Measurements from ENCODE around the gene TEAD3.
"Not testable (repeated sequence)": the region's sequence is repeated elsewhere in the genome, so short reads cannot be mapped to it uniquely, and the experiment has no call there.

TEAD3 gene

DNA sequence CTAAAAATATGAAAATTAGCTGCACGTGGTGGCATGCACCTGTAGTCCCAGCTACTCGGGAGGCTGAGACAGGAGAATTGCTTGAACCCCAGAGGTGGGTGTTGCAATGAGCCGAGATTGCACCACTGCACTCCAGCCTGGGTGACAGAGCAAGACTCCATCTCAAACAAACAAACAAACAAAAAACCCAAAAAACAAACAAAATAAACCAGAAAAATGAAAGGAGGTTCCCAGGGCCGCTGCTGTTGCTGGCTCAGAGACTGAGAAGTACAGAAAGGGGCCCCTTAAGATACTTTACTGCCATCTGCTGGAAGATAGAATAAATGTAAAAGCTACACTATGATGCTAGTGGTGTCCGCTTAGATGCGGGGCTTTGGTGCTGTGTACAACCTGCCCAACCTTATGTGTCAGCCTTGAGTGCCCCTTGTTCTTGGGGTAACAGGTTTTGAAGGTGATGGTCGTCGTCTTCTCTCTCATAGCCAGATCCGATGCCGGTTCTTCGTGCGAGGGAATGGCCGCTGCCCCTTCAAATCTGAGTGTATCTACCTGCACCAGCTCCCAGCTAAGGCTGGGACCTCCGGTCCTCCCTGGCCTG is 47.5 kb downstream of the TEAD3 start:
- intact Hi-C loops (cut with micrococcal nuclease), result loop anchor here (1.0 kb wide), 2 partner anchors 107 to 152 kb away; partner anchors contain the start of genes DEF6 and PPARD
- H3K9me3 Mint-ChIP-seq, result no peaks in the 10 kb centered on the region
- no peaks in the 10 kb centered on the region for H3K36me3 Mint-ChIP-seq (ENCODE audit: low read depth)
- H3K27me3 Mint-ChIP-seq, result peaks cover 28% of the 10 kb centered on the region
- H3K4me3 Mint-ChIP-seq, result no peak overlapping the region
- H3K27ac Mint-ChIP-seq, result no peak overlapping the region
- peaks cover 51% of the 10 kb centered on the region for H3K4me1 Mint-ChIP-seq (ENCODE audit: low read depth)

GRCh38 chr6:35448191-35448590 is 48.7 kb downstream of the TEAD3 start:
- H3K9me3 Mint-ChIP-seq, result no peaks in the 10 kb centered on the region
- H3K27me3 Mint-ChIP-seq, result peaks cover 29% of the 10 kb centered on the region
- H3K36me3 Mint-ChIP-seq (ENCODE audit: low read depth), result no peaks in the 10 kb centered on the region
- intact Hi-C loops (cut with micrococcal nuclease), result no loop called here
- no peak overlapping the region for H3K27ac Mint-ChIP-seq
- peaks cover 39% of the 10 kb centered on the region for H3K4me1 Mint-ChIP-seq (ENCODE audit: low read depth)
- no peak overlapping the region for H3K4me3 Mint-ChIP-seq

- Mint-ChIP-seq H3K36me3 (ENCODE audit: low read depth) (no peaks in the 10 kb centered on the region), H3K4me1 (ENCODE audit: low read depth) (peaks cover 21% of the 10 kb centered on the region), H3K4me3 (no peak overlapping the region), H3K27me3 (peaks cover 25% of the 10 kb centered on the region), H3K9me3 (no peaks in the 10 kb centered on the region), H3K27ac (no peak overlapping the region)
- intact Hi-C loops (cut with micrococcal nuclease), result no loop called here
These were observed 51.2 kb downstream of the TEAD3 start for GRCh38 chr6:35445691-35446090.

DNA sequence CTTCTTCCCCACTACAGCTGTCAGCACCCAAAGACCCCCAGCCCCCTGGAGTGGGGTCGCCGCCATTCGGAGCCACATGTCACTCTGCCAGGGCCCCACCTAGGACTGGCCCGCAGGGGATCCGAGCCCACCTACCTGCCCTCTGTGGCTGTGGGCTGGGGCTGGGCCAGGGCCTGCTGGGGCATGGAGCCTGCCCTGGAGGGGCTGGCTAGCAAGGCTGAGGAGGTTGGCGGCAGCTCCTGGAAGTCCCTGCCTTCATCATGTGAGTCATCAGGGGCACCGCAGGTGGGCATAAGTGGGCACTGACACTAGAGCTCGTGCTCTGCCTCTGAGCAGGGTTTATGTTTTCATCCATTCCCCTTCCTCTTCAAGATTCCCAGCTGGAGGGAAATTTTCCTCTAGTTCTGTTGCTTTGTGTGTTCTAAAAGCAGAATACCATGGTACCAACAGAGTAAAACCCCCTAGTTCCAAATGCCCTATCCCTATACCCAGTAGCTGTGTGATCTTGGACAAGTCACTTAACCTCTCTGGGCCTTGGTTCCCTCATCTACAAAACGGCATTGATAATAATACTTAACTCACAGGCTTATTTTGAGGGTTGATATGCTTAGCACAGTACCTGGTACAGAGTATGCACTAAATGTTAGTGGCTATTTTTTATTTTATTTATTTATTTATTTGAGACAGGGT is 53.4 kb downstream of the TEAD3 start:
- Mint-ChIP-seq H3K9me3 (no peaks in the 10 kb centered on the region), H3K27ac (no peak overlapping the region), H3K4me3 (no peak overlapping the region), H3K4me1 (ENCODE audit: low read depth) (peaks cover 14% of the 10 kb centered on the region), H3K27me3 (peaks cover 18% of the 10 kb centered on the region), H3K36me3 (ENCODE audit: low read depth) (no peaks in the 10 kb centered on the region)
- intact Hi-C loops (cut with micrococcal nuclease), result no loop called here

DNA sequence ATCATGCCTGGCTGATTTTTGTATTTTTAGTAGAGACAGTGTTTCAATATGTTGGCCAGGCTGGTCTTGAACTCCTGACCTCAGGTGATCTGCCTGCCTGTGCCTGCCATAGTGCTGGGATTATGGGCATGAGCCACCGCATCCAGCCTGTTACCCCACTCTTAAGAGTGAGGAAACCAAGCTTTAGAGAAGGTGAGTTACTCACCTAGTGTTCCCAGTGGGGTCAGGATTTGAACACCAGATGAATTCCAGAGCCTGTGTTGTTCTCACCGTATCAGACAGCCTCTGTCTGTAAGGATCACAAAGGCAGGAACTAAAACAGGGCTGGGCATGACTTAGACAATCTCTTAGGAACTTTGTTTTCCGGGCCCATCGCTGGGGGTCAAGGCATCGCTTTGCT is 54.2 kb downstream of the TEAD3 start:
- peaks cover 16% of the 10 kb centered on the region for H3K27me3 Mint-ChIP-seq
- peaks cover 14% of the 10 kb centered on the region for H3K4me1 Mint-ChIP-seq (ENCODE audit: low read depth)
- intact Hi-C loops (cut with micrococcal nuclease), result no loop called here
- H3K4me3 Mint-ChIP-seq, result no peak overlapping the region
- no peaks in the 10 kb centered on the region for H3K9me3 Mint-ChIP-seq
- no peak overlapping the region for H3K27ac Mint-ChIP-seq
- no peaks in the 10 kb centered on the region for H3K36me3 Mint-ChIP-seq (ENCODE audit: low read depth)

DNA sequence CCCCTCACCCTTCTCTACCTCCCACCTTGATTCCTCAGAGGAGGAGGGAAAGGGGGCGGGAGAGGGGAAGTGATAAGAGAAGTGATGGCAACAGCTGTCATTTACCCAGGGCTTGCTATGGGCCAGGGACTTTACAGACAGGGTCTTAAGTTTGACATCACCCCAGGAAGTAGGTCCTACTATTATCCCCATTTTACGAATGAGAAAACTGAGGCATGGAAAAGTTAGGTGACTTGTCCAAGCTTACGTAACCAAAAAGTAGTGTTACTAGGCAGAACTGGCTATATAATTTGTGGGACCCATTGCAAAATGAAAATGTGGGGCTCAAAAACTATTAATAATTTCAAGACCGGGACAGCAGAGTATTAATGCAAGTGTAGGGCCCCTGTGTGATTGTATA is 55.2 kb downstream of the TEAD3 start:
- H3K4me3 Mint-ChIP-seq, result no peak overlapping the region
- H3K36me3 Mint-ChIP-seq (ENCODE audit: low read depth), result no peaks in the 10 kb centered on the region
- H3K9me3 Mint-ChIP-seq, result no peaks in the 10 kb centered on the region
- H3K4me1 Mint-ChIP-seq (ENCODE audit: low read depth), result peaks cover 5% of the 10 kb centered on the region
- H3K27ac Mint-ChIP-seq, result no peak overlapping the region
- H3K27me3 Mint-ChIP-seq, result peaks cover 16% of the 10 kb centered on the region
- intact Hi-C loops (cut with micrococcal nuclease), result no loop called here

DNA sequence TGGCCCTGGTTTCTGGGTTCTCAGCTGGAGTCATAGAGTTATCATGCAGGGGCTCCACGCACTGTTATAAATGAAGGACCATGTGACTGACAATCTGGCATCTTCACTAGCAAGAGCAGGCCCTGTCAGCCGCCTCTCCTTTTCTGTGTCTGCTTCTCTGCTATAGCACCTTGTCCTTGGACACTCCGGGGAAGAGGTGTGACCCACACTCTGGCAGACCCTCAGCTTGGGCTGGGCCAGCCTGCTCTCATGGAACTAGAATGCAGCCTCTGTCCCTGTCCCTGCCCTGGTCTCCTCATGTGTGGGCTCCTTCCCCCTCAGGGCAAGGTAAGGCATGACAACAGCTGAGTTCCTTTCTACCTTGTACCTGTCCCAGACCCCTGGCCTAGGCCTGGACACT is 55.7 kb downstream of the TEAD3 start:
- H3K27ac Mint-ChIP-seq, result no peak overlapping the region
- peaks cover under 1% of the 10 kb centered on the region for H3K4me1 Mint-ChIP-seq (ENCODE audit: low read depth)
- intact Hi-C loops (cut with micrococcal nuclease), result no loop called here

DNA sequence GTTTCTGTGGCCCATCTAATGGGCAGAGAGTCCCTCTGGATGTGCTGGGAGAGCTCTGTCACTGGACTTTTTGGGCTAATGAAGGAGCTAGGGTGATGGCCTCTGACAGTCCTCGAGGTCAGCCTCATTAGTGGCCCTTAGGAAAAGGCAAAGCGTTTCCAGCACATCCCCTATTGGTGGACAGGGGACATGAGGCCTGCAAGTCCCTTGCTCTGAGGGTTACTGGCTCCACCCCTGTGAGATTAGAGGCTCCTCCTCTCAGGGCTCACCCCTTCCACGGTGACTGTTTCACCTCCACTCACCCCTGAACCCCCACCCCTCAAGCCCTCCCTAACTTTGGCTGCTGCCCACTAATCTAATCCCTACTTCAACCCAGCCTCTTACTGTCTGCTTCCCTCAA is 57.6 kb downstream of the TEAD3 start:
- intact Hi-C loops (cut with micrococcal nuclease), result no loop called here
- Mint-ChIP-seq H3K36me3 (ENCODE audit: low read depth) (no peaks in the 10 kb centered on the region), H3K4me1 (ENCODE audit: low read depth) (no peaks in the 10 kb centered on the region), H3K4me3 (no peak overlapping the region), H3K27me3 (peaks cover 9% of the 10 kb centered on the region), H3K27ac (no peak overlapping the region), H3K9me3 (no peaks in the 10 kb centered on the region)

More for the DNA sequence above, 55.7 kb downstream of the TEAD3 start:
- H3K9me3 Mint-ChIP-seq, result no peaks in the 10 kb centered on the region
- H3K27me3 Mint-ChIP-seq, result peaks cover 13% of the 10 kb centered on the region
- H3K4me3 Mint-ChIP-seq, result no peak overlapping the region
- H3K36me3 Mint-ChIP-seq (ENCODE audit: low read depth), result no peaks in the 10 kb centered on the region

- H3K4me3 Mint-ChIP-seq; H3K4me1 Mint-ChIP-seq (ENCODE audit: low read depth); H3K27me3 Mint-ChIP-seq; H3K27ac Mint-ChIP-seq; H3K36me3 Mint-ChIP-seq (ENCODE audit: low read depth); H3K9me3 Mint-ChIP-seq; intact Hi-C loops (cut with micrococcal nuclease): not testable (repeated sequence)
These were observed 58.4 kb downstream of the TEAD3 start for GRCh38 chr6:35438378-35439065.

DNA sequence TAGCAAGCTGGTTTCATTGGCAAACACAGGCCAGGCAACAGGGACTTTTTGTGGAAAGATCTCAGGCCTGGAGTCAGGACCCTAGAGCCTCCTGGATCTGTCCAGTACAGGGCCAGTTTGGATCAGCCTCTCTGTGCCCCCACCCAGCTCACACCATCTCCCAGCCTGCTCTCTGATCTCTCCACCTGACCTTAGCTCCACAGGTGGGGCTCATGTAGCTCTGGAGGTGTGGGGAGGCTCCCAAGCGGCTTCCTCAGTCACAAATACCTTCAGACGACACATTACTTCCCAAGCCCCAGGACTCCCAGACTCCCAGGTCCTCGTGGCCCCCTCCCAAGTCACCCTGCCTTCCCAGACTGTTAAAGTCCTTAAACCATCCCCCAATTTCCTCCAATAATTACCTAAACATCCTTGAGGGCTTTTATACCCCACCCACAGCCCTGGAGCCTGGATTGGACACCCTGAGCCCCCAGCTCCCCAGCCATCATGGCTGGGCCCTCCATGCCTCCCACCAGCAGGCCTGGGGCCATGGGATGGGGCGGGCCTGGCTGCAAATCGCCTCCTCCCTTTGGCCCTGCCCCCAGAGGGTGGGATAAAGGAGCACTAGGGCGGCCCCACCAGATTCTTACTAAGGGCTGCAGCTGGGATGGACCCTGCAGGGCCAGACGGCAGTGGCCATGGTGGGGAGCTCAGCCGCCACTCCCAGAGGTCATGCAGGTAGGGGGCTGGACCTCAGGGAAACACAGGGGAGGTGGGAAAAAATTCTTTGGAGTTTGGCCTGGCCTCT is 60.6 kb downstream of the TEAD3 start:
- no peaks in the 10 kb centered on the region for H3K9me3 Mint-ChIP-seq
- intact Hi-C loops (cut with micrococcal nuclease), result no loop called here
- peaks cover 5% of the 10 kb centered on the region for H3K4me1 Mint-ChIP-seq (ENCODE audit: low read depth)
- H3K27ac Mint-ChIP-seq, result no peak overlapping the region
- H3K4me3 Mint-ChIP-seq, result no peak overlapping the region
- H3K36me3 Mint-ChIP-seq (ENCODE audit: low read depth), result no peaks in the 10 kb centered on the region
- H3K27me3 Mint-ChIP-seq, result peaks cover 1% of the 10 kb centered on the region

DNA sequence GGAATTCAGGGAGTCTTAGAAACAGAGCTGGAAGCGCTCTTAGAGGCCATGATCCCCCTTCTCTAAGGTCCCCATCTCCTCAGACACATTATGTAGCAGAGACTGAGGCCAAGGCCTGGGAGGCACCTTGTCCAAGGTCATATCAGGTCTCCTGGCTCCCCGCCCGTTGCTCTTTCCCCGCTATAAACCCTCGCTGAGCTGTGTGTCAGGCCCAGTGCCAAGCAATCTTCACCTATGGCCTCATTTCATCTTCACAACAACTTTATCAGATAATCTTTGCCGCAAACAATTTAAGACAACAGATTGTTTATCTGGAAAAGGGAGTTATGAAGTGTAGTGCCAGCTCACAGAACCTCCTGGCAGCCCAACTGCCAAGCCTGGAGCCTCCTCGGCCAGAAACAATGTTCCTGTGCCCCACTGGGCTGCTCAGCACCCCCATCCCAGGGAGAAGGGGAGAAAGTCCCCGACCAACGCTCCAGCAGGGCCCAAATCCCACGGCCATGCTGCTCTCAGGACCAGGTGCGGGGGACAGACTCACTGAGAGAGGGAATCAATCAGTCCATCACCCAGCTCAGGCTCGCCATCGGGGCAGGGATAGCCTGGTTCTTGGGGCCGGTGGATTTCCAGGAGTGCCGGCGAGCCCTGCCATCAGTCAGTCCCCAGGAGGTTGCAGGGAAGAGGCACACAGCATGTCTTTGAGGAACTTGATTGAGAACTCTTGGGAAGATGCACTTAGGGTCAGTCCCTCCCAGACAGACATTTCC is 61.6 kb downstream of the TEAD3 start:
- no peak overlapping the region for H3K27ac Mint-ChIP-seq
- intact Hi-C loops (cut with micrococcal nuclease), result no loop called here
- no peak overlapping the region for H3K4me3 Mint-ChIP-seq

GRCh38 chr6:35432702-35433101 is 64.2 kb downstream of the TEAD3 start:
- H3K4me1 Mint-ChIP-seq (ENCODE audit: low read depth); H3K27me3 Mint-ChIP-seq; intact Hi-C loops (cut with micrococcal nuclease); H3K4me3 Mint-ChIP-seq; H3K27ac Mint-ChIP-seq: not testable (repeated sequence)
- peaks cover 21% of the 10 kb centered on the region for H3K36me3 Mint-ChIP-seq (ENCODE audit: low read depth)
- peaks cover 25% of the 10 kb centered on the region for H3K9me3 Mint-ChIP-seq

More for the DNA sequence above, 61.6 kb downstream of the TEAD3 start:
- Mint-ChIP-seq H3K27me3 (peaks cover 1% of the 10 kb centered on the region), H3K9me3 (peaks cover 2% of the 10 kb centered on the region), H3K4me1 (ENCODE audit: low read depth) (peaks cover 5% of the 10 kb centered on the region), H3K36me3 (ENCODE audit: low read depth) (no peaks in the 10 kb centered on the region)

- Mint-ChIP-seq H3K27ac (no peak overlapping the region), H3K27me3 (peaks cover 1% of the 10 kb centered on the region), H3K9me3 (peaks cover 25% of the 10 kb centered on the region), H3K4me3 (no peak overlapping the region), H3K36me3 (ENCODE audit: low read depth) (peaks cover 25% of the 10 kb centered on the region), H3K4me1 (ENCODE audit: low read depth) (peaks cover 5% of the 10 kb centered on the region)
- intact Hi-C loops (cut with micrococcal nuclease), result no loop called here
These were observed 64.6 kb downstream of the TEAD3 start for GRCh38 chr6:35432291-35432690.
